MCF 10A (cell line): ENCODE data around the gene SEC14L3. TPM values are rescaled to one million over a fixed set of nuclear protein-coding genes. Genes with fewer than 3 reads are reported as not detected.

Source experiments
- BruUV-seq: library from RNA; stranded (reverse); fragments of 400-500 nt; replicated peaks from 2 replicates; lab custom pipeline; 2021; lab: Mats Ljungman, UMichigan
- CTCF ChIA-PET: fragments of 300-600 bp; sonication (Branson Sonifier 250); formaldehyde crosslinking; extraction: SDS; loops from one replicate; lab custom pipeline; 2021; ENCODE audit warnings: antibody characterized with exemption, inconsistent platforms; lab: Yijun Ruan, JAX
- POLR2A ChIA-PET: fragments of 300-600, 350-650 bp; sonication (Branson Sonifier 250); formaldehyde crosslinking; extraction: SDS; loops from one replicate; lab custom pipeline; 2020; ENCODE audit warnings: antibody characterized with exemption, inconsistent platforms; lab: Yijun Ruan, JAX
- DNase-seq: peaks from one replicate; pipeline ENCODE4 v3.0.0-alpha.2; 2018; ENCODE audit not compliant: unreplicated experiment
- H3K27ac Mint-ChIP-seq: one replicate; pipeline ENCODE4 v1.8.0; 2022; ENCODE audit warnings: mild to moderate bottlenecking, low read depth, mixed read lengths; ENCODE audit not compliant: unreplicated experiment
- H3K27me3 Mint-ChIP-seq: one replicate; pipeline ENCODE4 v1.8.0; 2022; ENCODE audit warnings: mixed read lengths; ENCODE audit not compliant: insufficient read depth, unreplicated experiment
- H3K36me3 Mint-ChIP-seq: one replicate; pipeline ENCODE4 v1.8.0; 2022; ENCODE audit warnings: mild to moderate bottlenecking, moderate library complexity, mixed read lengths; ENCODE audit not compliant: insufficient read depth, unreplicated experiment
- H3K4me1 Mint-ChIP-seq: one replicate; pipeline ENCODE4 v1.8.0; 2022; ENCODE audit warnings: mixed read lengths; ENCODE audit not compliant: insufficient read depth, unreplicated experiment
- H3K4me3 Mint-ChIP-seq: one replicate; pipeline ENCODE4 v1.8.0; 2022; ENCODE audit warnings: mild to moderate bottlenecking, moderate library complexity, mixed read lengths; ENCODE audit not compliant: unreplicated experiment
- H3K9me3 Mint-ChIP-seq: one replicate; pipeline ENCODE4 v1.8.0; 2022; ENCODE audit warnings: mixed read lengths; ENCODE audit not compliant: unreplicated experiment
- CTCF ChIP-seq: fragments of 200-600 bp; IDR thresholded peaks from one replicate; pipeline ENCODE4 v1.8.0; 2022; ENCODE audit warnings: antibody characterized with exemption, mild to moderate bottlenecking; ENCODE audit not compliant: unreplicated experiment
- intact Hi-C: fragments of 100-400 bp; cut with micrococcal nuclease; formaldehyde crosslinking; loops from 2 replicates; pipeline ENCODE4 v1.14.1; 2022
- total RNA-seq: library from RNA; stranded (reverse); gene quantifications from 2 replicates; pipeline ENCODE4 v1.2.3, GENCODE V29; 2022

Gene SEC14L3
- total RNA-seq, 1 experiment from 2014 or later: not detected

DNA sequence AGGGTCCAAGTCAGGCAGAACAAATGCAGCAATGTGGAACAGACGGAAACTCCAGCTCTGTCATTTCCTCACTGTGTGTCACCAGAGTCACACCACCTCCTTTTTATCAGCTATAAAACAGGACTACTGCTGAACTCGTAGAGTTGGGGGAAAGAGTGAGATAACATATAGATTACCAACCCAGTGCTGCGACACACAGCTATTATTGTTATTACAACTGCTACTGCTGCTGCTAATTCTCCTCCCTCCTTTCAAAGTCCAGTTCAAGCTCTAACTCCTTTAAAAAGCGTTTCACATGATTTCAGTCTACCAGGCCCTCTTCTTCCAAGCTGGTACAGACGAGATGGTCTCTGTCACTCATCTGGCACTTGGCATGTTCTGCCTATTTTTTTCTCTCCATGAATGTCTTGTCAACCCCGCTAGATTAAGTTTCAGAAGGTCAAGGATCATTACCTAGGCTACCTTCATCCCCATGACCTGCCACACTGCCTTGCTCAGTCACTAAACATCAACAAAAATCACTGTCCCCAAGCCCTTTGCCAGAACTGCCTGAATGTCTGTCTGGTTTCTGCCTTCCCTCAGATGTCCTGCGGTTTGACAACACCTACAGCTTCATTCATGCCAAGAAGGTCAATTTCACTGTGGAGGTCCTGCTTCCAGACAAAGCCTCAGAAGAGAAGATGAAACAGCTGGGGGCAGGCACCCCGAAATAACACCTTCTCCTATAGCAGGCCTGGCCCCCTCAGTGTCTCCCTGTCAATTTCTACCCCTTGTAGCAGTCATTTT, 49.9 kb downstream of the SEC14L3 start:
- ChIA-PET POLR2A (interaction anchor here (0.6 to 14.3 kb wide), 10 partner anchors 12 to 818 kb away, joined by 3 to 532 read pairs (median 12); partner anchors contain the start of genes CASTOR1, CCDC157, RNF215 and SEC14L2), CTCF (interaction anchor here (0.6 to 8.4 kb wide), 11 partner anchors 9 to 134 kb away, joined by 3 to 83 read pairs (median 6); partner anchors contain the start of gene SEC14L2)
- H3K27me3 Mint-ChIP-seq: no peaks in the 10 kb centered on the region
- no peak for DNase-seq
- no peaks in the 10 kb centered on the region for H3K9me3 Mint-ChIP-seq
- intact Hi-C loops: no loop called here
- H3K27ac Mint-ChIP-seq: peak overlapping the region; percentile 97
- peaks cover 70% of the 10 kb centered on the region for H3K36me3 Mint-ChIP-seq
- no TSS peak for BruUV-seq
- no peak for TF ChIP-seq CTCF
- H3K4me3 Mint-ChIP-seq: peak overlapping the region; percentile 90
- peaks cover 44% of the 10 kb centered on the region for H3K4me1 Mint-ChIP-seq

DNA sequence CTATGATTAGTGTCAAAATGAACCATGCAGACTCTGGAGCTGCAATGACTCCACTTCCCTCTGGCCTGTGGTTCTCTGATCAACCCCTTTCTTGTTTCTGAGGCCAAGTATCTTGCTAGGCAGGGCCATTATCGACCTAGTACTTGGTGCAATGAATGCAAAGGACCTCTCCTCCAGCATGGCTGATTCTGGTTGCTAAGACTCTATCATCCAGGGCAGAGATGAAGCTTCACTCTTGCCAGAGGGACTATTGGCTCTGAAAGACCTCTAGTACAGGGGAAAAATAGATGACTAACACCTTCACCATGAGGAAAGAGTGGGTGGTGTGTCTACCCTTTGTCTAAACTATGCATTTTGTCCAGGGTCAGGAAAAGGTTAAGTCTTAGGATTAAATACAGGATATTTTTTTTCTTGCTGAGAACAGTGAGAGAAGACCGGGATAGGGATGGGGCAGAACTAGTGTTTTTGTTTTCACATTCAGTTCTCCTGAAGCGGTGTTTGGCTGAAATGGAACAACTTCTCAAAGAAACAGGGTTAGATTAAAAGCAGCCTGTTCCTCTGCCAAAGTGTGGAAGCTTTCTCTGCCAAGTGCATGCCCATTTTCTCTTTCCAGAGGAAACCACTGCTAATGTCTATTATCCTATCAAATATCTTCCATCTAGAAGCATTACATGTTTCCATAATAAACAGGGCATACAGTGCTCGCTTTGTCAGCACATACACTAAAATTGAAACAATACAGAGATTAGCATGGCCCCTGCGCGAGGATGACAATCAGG, 51.3 kb downstream of the SEC14L3 start:
- ChIA-PET POLR2A (interaction anchor here (1.0 to 14.3 kb wide), 3 partner anchors 11 to 816 kb away, joined by 3 to 532 read pairs (median 342); partner anchors contain the start of genes RNF215 and SEC14L2), CTCF (interaction anchor here (0.6 to 8.4 kb wide), 8 partner anchors 8 to 214 kb away, joined by 3 to 83 read pairs (median 5); no protein-coding TSS in a partner anchor)
- H3K9me3 Mint-ChIP-seq: no peaks in the 10 kb centered on the region
- peaks cover 37% of the 10 kb centered on the region for H3K4me1 Mint-ChIP-seq
- DNase-seq: peak; percentile 93
- peak overlapping the region; percentile 54 for H3K4me3 Mint-ChIP-seq
- intact Hi-C loops: loop anchor here (1.0 kb wide), 1 partner anchor 8 kb away; no protein-coding TSS in a partner anchor
- no TSS peak for BruUV-seq
- no peak for TF ChIP-seq CTCF
- peak overlapping the region; percentile 89 for H3K27ac Mint-ChIP-seq
- H3K36me3 Mint-ChIP-seq: peaks cover 74% of the 10 kb centered on the region
- no peaks in the 10 kb centered on the region for H3K27me3 Mint-ChIP-seq

- Mint-ChIP-seq H3K36me3 (peaks cover 95% of the 10 kb centered on the region), H3K4me1 (peaks cover 38% of the 10 kb centered on the region), H3K4me3 (no peak overlapping the region), H3K27me3 (no peaks in the 10 kb centered on the region), H3K27ac (no peak overlapping the region), H3K9me3 (no peaks in the 10 kb centered on the region)
- DNase-seq: no peak
- ChIA-PET CTCF (no interaction called here), POLR2A (interaction anchor here (11.0 to 14.3 kb wide), 2 partner anchors 7 to 22 kb away, joined by 342 to 532 read pairs; partner anchors contain the start of genes RNF215 and SEC14L2)
- intact Hi-C loops: no loop called here
- no peak for TF ChIP-seq CTCF
- no TSS peak for BruUV-seq
These were observed 55.0 kb downstream of the SEC14L3 start for GRCh38 chr22:30416837-30417236.
